ENCODE data around the gene AUTS2. TPM values are rescaled to one million over a fixed set of nuclear protein-coding genes. Genes with fewer than 3 reads are reported as not detected.

The AUTS2 gene
- total and polyA plus RNA-seq, 2 experiments from 2014 or later: 32.0 to 91.0 TPM

GRCh38 chr7:70741666-70742065 lies 1143.4 kb downstream of the AUTS2 start:
- H3K4me1 ChIP-seq (ENCODE audit: insufficient read depth): peaks cover 81% of the 10 kb centered on the region
- no peaks in the 10 kb centered on the region for H3F3A ChIP-seq (replicated peaks; ENCODE audit: low read depth)
- H3K9me3 Mint-ChIP-seq: no peaks in the 10 kb centered on the region
- H3K4me1 Mint-ChIP-seq: peaks cover 78% of the 10 kb centered on the region
- peaks cover 100% of the 10 kb centered on the region for H3K79me2 ChIP-seq (replicated peaks; ENCODE audit: insufficient read depth)
- no peak overlapping the region for H3K4me2 ChIP-seq
- H3K9me2 ChIP-seq (ENCODE audit: insufficient read depth): no peaks in the 10 kb centered on the region
- H3K4me3 ChIP-seq: no peak overlapping the region
- H3K27ac Mint-ChIP-seq: no peak overlapping the region
- ATAC-seq (no peak), DNase-seq (ENCODE audit: low spot score) (no peak)
- H4K20me1 ChIP-seq (replicated peaks; ENCODE audit: insufficient read depth): peaks cover 28% of the 10 kb centered on the region
- peaks cover 14% of the 10 kb centered on the region; the same call in 2 of the 3 replicates for H3K36me3 Mint-ChIP-seq (ENCODE audit: low read depth)
- H3K27me3 ChIP-seq (ENCODE audit: insufficient read depth): no peaks in the 10 kb centered on the region
- H3K27ac ChIP-seq (ENCODE audit: low read depth): no peak overlapping the region
- TF ChIP-seq EZH2 (IDR thresholded peaks at IDR 0.05; ENCODE audit: low read depth, unreplicated experiment): no peak
- TF ChIP-seq POLR2AphosphoS5 (IDR thresholded peaks at IDR 0.05; ENCODE audit: low read depth): no peak
- no peak for TF ChIP-seq ZNF114 (CRISPR knock-in tag; IDR thresholded peaks at IDR 0.05)
- no peak for TF ChIP-seq ZNF462 (CRISPR knock-in tag; IDR thresholded peaks at IDR 0.05)
- no peak for TF ChIP-seq CTCF (conservative IDR thresholded peaks at IDR 0.05; ENCODE audit: low read depth in 2 of 2)
- TF ChIP-seq ETS1 (IDR thresholded peaks at IDR 0.05): no peak
- no peak for TF ChIP-seq CREB1 (CRISPR knock-in tag; IDR thresholded peaks at IDR 0.05; ENCODE audit: low read depth)
- no peak for TF ChIP-seq NANOG (IDR thresholded peaks at IDR 0.05; ENCODE audit: borderline replicate concordance)
- no peak for TF ChIP-seq ZNF331 (CRISPR knock-in tag; IDR thresholded peaks at IDR 0.05; ENCODE audit: low read depth)
- TF ChIP-seq JUNB (IDR thresholded peaks at IDR 0.05; ENCODE audit: unreplicated experiment): no peak
- no peak for TF ChIP-seq REST (IDR thresholded peaks at IDR 0.05; ENCODE audit: unreplicated experiment)
- TF ChIP-seq STAT1 (IDR thresholded peaks at IDR 0.05; ENCODE audit: unreplicated experiment): no peak
- TF ChIP-seq EZH2phosphoT487 (IDR thresholded peaks at IDR 0.05; ENCODE audit: unreplicated experiment): no peak
- no peak overlapping the region for H2AFZ ChIP-seq
- H3K36me3 ChIP-seq (ENCODE audit: insufficient read depth): no peaks in the 10 kb centered on the region
- H3K27me3 Mint-ChIP-seq (ENCODE audit: insufficient read depth, low read depth, poor library complexity): peaks cover 13% of the 10 kb centered on the region
- H3K4me3 Mint-ChIP-seq: no peak overlapping the region

Measured in GM23338 (cell line).